GM08714 (cell line): ENCODE results near the gene CD300LD.
"Not testable (repeated sequence)": the region's sequence is repeated elsewhere in the genome, so short reads cannot be mapped to it uniquely, and the experiment has no call there.

Source experiments
- H3K4me3 ChIP-seq: fragments of 200-500 bp; sonication (Bioruptor generic); 2 replicates; pipeline ENCODE4 v1.5.1; 2014; ENCODE audit warnings: mild to moderate bottlenecking, low read length, inconsistent platforms
- ZNF274 ChIP-seq: IDR thresholded peaks from 2 replicates; pipeline ENCODE4 v1.6.1; 2012; ENCODE audit warnings: mild to moderate bottlenecking, low read depth, low read length

CD300LD gene

GRCh38 chr17:74571621-74572270, 20.3 kb downstream of the CD300LD start:
- no peak for TF ChIP-seq ZNF274
- no peak overlapping the region for H3K4me3 ChIP-seq

- no peak overlapping the region for H3K4me3 ChIP-seq
- no peak for TF ChIP-seq ZNF274
These were observed 22.8 kb downstream of the CD300LD start for GRCh38 chr17:74569020-74570003.

- H3K4me3 ChIP-seq = no peak overlapping the region
- no peak for TF ChIP-seq ZNF274
These were observed 23.8 kb downstream of the CD300LD start for GRCh38 chr17:74568106-74568873.

- TF ChIP-seq ZNF274 = no peak
- no peak within 1 kb of the TSS for H3K4me3 ChIP-seq
These were observed 24.7 kb downstream of the CD300LD start, which contains the start of gene CD300H for GRCh38 chr17:74567397-74567796. Gene CD300H (minus strand): TSS chr17:74567509.

GRCh38 chr17:74566132-74566753, 25.8 kb downstream of the CD300LD start:
- no peak for TF ChIP-seq ZNF274
- no peak overlapping the region for H3K4me3 ChIP-seq

GRCh38 chr17:74565126-74565525, 27.0 kb downstream of the CD300LD start:
- no peak for TF ChIP-seq ZNF274
- no peak overlapping the region for H3K4me3 ChIP-seq

- TF ChIP-seq ZNF274 = no peak
- no peak overlapping the region for H3K4me3 ChIP-seq
These were observed 28.7 kb downstream of the CD300LD start for GRCh38 chr17:74563358-74563757.

- no peak overlapping the region for H3K4me3 ChIP-seq
- no peak for TF ChIP-seq ZNF274
These were observed 30.5 kb downstream of the CD300LD start for GRCh38 chr17:74561586-74561985.

GRCh38 chr17:74558882-74559519, 33.1 kb downstream of the CD300LD start:
- TF ChIP-seq ZNF274 = no peak

GRCh38 chr17:74558402-74558801, 33.7 kb downstream of the CD300LD start:
- H3K4me3 ChIP-seq = not testable (repeated sequence)

More at GRCh38 chr17:74558882-74559519, 33.1 kb downstream of the CD300LD start:
- H3K4me3 ChIP-seq = no peak overlapping the region

- TF ChIP-seq ZNF274 = no peak
- no peak overlapping the region for H3K4me3 ChIP-seq
These were observed 36.6 kb downstream of the CD300LD start for GRCh38 chr17:74555427-74555940.

GRCh38 chr17:74554909-74555308, 37.2 kb downstream of the CD300LD start:
- TF ChIP-seq ZNF274 = no peak

GRCh38 chr17:74552037-74552436, 40.0 kb downstream of the CD300LD start:
- no peak overlapping the region for H3K4me3 ChIP-seq
- no peak for TF ChIP-seq ZNF274

More at GRCh38 chr17:74554909-74555308, 37.2 kb downstream of the CD300LD start:
- H3K4me3 ChIP-seq = no peak overlapping the region
